HepG2 (cell line): Measurements from ENCODE around the gene NEDD8. TPM values are rescaled to one million over a fixed set of nuclear protein-coding genes. Genes with fewer than 3 reads are reported as not detected.

Experiments
- ARID2 ChIP-seq: sonication (generic); formaldehyde crosslinking; IDR thresholded peaks from 2 replicates; pipeline ENCODE4 v1.8.1; 2022; ENCODE audit warnings: mild to moderate bottlenecking, missing genetic modification reagents, borderline replicate concordance
- CREB1 ChIP-seq, 2 experiments: fragments of 450-650 bp in 1 of 2; IDR thresholded peaks; 2 replicates each; pipeline ENCODE4 v1.6.1; 2016 to 2017; ENCODE audit warnings: control low read depth in 1 of 2, mild to moderate bottlenecking in 1 of 2, missing compliant biosample characterization in 1 of 2, missing genetic modification characterization in 1 of 2
- CREM ChIP-seq, 2 experiments: sonication (generic) in 1 of 2; formaldehyde crosslinking in 1 of 2; IDR thresholded peaks; 2 replicates each; pipeline versions ENCODE4 v1.4.0 to v1.6.1; 2016 to 2020; ENCODE audit warnings: antibody characterized with exemption in 1 of 2, mild to moderate bottlenecking in 1 of 2, missing genetic modification reagents in 1 of 2
- JDP2 ChIP-seq: sonication (generic); formaldehyde crosslinking; IDR thresholded peaks from 2 replicates; pipeline ENCODE4 v1.8.1; 2022; ENCODE audit warnings: missing genetic modification reagents, borderline replicate concordance
- PAF1 ChIP-seq: IDR thresholded peaks from 2 replicates; pipeline ENCODE4 v1.6.1; 2016; ENCODE audit warnings: missing genetic modification reagents, missing compliant biosample characterization
- PATZ1 ChIP-seq: sonication (generic); formaldehyde crosslinking; IDR thresholded peaks from 2 replicates; pipeline ENCODE4 v1.4.0; 2020; ENCODE audit warnings: missing genetic modification reagents
- SMYD3 ChIP-seq: sonication (generic); formaldehyde crosslinking; IDR thresholded peaks from 2 replicates; pipeline ENCODE4 v1.8.1; 2023; ENCODE audit warnings: mild to moderate bottlenecking, missing genetic modification reagents
- SRY ChIP-seq: sonication (generic); formaldehyde crosslinking; IDR thresholded peaks from 2 replicates; pipeline ENCODE4 v1.8.0; 2022; ENCODE audit warnings: mild to moderate bottlenecking, missing genetic modification reagents
- STAG1 ChIP-seq: sonication (generic); formaldehyde crosslinking; IDR thresholded peaks from 2 replicates; pipeline ENCODE4 v1.4.0; 2020; ENCODE audit warnings: missing genetic modification reagents
- TEAD3 ChIP-seq: optimal IDR thresholded peaks from 2 replicates; pipeline ENCODE3; 2016; ENCODE audit warnings: borderline replicate concordance
- TFDP2 ChIP-seq: sonication (generic); formaldehyde crosslinking; IDR thresholded peaks from 2 replicates; pipeline ENCODE4 v1.4.0; 2020; ENCODE audit warnings: missing genetic modification reagents
- ZBTB42 ChIP-seq: sonication (generic); formaldehyde crosslinking; IDR thresholded peaks from 2 replicates; pipeline ENCODE4 v1.5.0; 2020; ENCODE audit warnings: mild to moderate bottlenecking, missing genetic modification reagents
- ZNF468 ChIP-seq: sonication (generic); formaldehyde crosslinking; IDR thresholded peaks from 2 replicates; pipeline ENCODE4 v1.8.0; 2022; ENCODE audit warnings: mild to moderate bottlenecking, moderate library complexity, missing genetic modification reagents
- ZNF503 ChIP-seq: sonication (generic); formaldehyde crosslinking; IDR thresholded peaks from 2 replicates; pipeline ENCODE4 v1.4.0; 2020; ENCODE audit warnings: missing genetic modification reagents
- ZNF546 ChIP-seq: sonication (generic); formaldehyde crosslinking; conservative IDR thresholded peaks from 2 replicates; pipeline ENCODE4 v1.8.1; 2023; ENCODE audit warnings: mild to moderate bottlenecking, missing genetic modification reagents
- ZNF710 ChIP-seq: sonication (generic); formaldehyde crosslinking; IDR thresholded peaks from 2 replicates; pipeline ENCODE4 v1.5.0; 2020; ENCODE audit warnings: mild to moderate bottlenecking, missing genetic modification reagents, borderline replicate concordance
- ZNF782 ChIP-seq: sonication (generic); formaldehyde crosslinking; IDR thresholded peaks from 2 replicates; pipeline ENCODE4 v1.4.0; 2020; ENCODE audit warnings: missing genetic modification reagents, mild to moderate bottlenecking, borderline replicate concordance
- ZSCAN25 ChIP-seq: sonication (generic); formaldehyde crosslinking; IDR thresholded peaks from 2 replicates; pipeline ENCODE4 v1.8.0; 2022; ENCODE audit warnings: mild to moderate bottlenecking, missing genetic modification reagents
- ZZZ3 ChIP-seq: sonication (generic); formaldehyde crosslinking; IDR thresholded peaks from 2 replicates; pipeline ENCODE4 v1.4.0; 2020; ENCODE audit warnings: missing genetic modification reagents, mild to moderate bottlenecking, borderline replicate concordance
- polyA plus RNA-seq, 8 experiments: library from polyadenylated mRNA; depleted of rRNA in 3 of 8; stranded (reverse) in 7 of 8; unstranded in 1 of 8; fragments of >200 nt; fragmentation: Illumina TruSeq in 4 of 8; extraction: Trizol in 4 of 8; gene quantifications; 2 replicates each; pipeline versions ENCODE4 v1.2.1 to v1.2.3, GENCODE V29; 2011 to 2016; ENCODE audit warnings: low read depth in 4 of 8, missing spikeins in 1 of 8, mixed read lengths in 1 of 8; ENCODE audit not compliant: insufficient read depth in 1 of 8
- total RNA-seq, 5 experiments: library from RNA; depleted of rRNA; stranded (reverse); fragments of >200 nt; fragmentation: Illumina TruSeq; extraction: Trizol; gene quantifications; 2 replicates each; pipeline ENCODE4 v1.2.3, GENCODE V29; 2016; ENCODE audit warnings: low read depth in 1 of 5

NEDD8 gene
- total and polyA plus RNA-seq, 2 of the 13 experiments (the other 11 are each of a cell fraction or from before 2014, with no cell fraction given): 535 to 713 TPM

GRCh38 chr14:24215495-24216344, 16.4 kb downstream of the NEDD8 start, which contains the start of gene MDP1 (continued):
- TF ChIP-seq ZBTB42 (CRISPR knock-in tag) (no peak; the same call in 1 of the 2 replicates), STAG1 (CRISPR knock-in tag) (peak; percentile 94), ZNF468 (CRISPR knock-in tag) (peak; percentile 99), SMYD3 (CRISPR knock-in tag) (peak; percentile 99; the same call in 1 of the 2 replicates), TFDP2 (peak; percentile 89), JDP2 (CRISPR knock-in tag) (no peak), ZNF546 (CRISPR knock-in tag) (peak; percentile 99), ZNF503 (CRISPR knock-in tag) (peak; percentile 76), CREM (IDR thresholded peaks at IDR 0.05) (peak; percentile 98), CREM (CRISPR knock-in tag; IDR thresholded peaks at IDR 0.05) (peak; percentile 87), ARID2 (CRISPR knock-in tag) (peak; percentile 99), TEAD3 (CRISPR knock-in tag) (no peak), PAF1 (CRISPR knock-in tag) (peak; percentile 90), ZZZ3 (CRISPR knock-in tag) (peak; percentile 97), ZSCAN25 (peak; percentile 93), PATZ1 (CRISPR knock-in tag) (peak; percentile 86), CREB1 (IDR thresholded peaks at IDR 0.05) (peak; percentile 95), CREB1 (CRISPR knock-in tag; IDR thresholded peaks at IDR 0.05) (no peak), SRY (CRISPR knock-in tag) (peak; percentile 99), ZNF710 (CRISPR knock-in tag) (peak; percentile 98), ZNF782 (peak; percentile 96; the same call in 1 of the 2 replicates)
